Coronary artery (tissue), 2 donors: Measurements from ENCODE around the gene SLC9C2.

Source experiments
- DNase-seq: peaks from one replicate; pipeline ENCODE4 v3.0.0-alpha.2; 2017; ENCODE audit warnings: low spot score
- H3K27ac ChIP-seq, 2 donors: fragments of 200-600 bp; sonication (generic); one replicate each; pipeline ENCODE4 v1.5.1; 2016 to 2019
- H3K4me3 ChIP-seq: fragments of 200-600 bp; sonication (generic); 2 replicates; pipeline ENCODE4 v1.5.1; 2016; ENCODE audit warnings: mild to moderate bottlenecking, moderate library complexity
- TF ChIP-seq, protein P1 (sequence below): fragments of 200-600 bp; sonication (generic); IDR thresholded peaks from one replicate; pipeline ENCODE4 v1.5.1; 2019; ENCODE audit warnings: antibody characterized with exemption

The SLC9C2 gene

GRCh38 chr1:173555651-173556305, 47.1 kb downstream of the SLC9C2 start:
- DNase-seq: no peak
- TF ChIP-seq, protein P1, sequence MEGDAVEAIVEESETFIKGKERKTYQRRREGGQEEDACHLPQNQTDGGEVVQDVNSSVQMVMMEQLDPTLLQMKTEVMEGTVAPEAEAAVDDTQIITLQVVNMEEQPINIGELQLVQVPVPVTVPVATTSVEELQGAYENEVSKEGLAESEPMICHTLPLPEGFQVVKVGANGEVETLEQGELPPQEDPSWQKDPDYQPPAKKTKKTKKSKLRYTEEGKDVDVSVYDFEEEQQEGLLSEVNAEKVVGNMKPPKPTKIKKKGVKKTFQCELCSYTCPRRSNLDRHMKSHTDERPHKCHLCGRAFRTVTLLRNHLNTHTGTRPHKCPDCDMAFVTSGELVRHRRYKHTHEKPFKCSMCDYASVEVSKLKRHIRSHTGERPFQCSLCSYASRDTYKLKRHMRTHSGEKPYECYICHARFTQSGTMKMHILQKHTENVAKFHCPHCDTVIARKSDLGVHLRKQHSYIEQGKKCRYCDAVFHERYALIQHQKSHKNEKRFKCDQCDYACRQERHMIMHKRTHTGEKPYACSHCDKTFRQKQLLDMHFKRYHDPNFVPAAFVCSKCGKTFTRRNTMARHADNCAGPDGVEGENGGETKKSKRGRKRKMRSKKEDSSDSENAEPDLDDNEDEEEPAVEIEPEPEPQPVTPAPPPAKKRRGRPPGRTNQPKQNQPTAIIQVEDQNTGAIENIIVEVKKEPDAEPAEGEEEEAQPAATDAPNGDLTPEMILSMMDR: no peak
- Histone ChIP-seq H3K4me3 (no peak overlapping the region), H3K27ac (no peak overlapping the region)

DNA sequence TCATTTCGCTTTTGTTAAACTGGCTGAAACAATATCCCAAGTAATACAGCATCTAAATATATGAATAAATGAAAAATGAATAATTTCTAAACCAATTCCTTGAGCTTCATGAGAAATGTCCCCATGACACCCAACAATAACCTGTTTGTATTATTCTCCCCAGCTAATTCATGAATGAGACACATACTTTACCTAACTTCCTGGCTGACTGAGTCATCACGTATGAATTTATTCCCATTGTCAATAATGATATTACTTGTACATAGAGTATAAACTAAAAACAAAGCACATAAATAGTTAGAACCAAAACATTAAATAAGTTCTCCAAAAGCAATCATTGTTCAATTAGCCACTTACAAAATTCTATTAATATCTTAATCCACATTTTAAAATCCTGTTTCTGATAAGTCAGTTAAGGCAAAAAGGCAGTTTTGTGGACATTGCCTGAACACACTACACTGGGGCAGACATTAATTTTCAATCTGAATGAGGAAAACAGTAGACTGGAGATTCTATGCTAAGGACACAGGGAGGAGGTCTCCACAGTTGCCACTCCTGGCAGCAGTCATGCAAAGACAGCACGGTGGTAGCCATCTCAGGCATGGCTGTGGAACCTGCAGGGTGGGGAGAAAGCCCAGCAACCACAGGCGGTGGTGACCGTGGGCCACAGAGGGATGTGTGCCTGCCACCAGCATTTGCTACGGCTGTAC, 48.2 kb downstream of the SLC9C2 start:
- TF ChIP-seq, protein P1: no peak
- DNase-seq: no peak
- no peak overlapping the region for H3K27ac ChIP-seq
- no peak overlapping the region for H3K4me3 ChIP-seq

DNA sequence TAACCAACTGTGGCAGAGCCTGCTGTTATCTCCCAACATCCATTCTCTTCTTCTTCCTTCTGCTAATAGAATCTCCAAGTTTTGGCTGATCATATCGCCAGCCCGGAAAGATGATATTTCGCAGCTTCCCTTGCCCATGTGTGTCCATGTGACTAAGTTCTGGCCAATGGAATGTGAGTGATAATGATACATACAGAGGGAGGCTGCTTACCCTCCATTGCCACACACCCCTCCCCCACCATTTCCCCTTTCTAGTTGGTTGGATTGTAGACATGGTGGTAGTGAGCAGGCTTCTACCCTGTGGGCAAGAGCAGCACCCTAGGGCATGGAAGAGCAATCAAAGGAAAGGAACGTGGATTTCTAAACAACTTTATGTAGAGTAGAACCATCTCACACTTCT, 48.8 kb downstream of the SLC9C2 start:
- no peak for DNase-seq
- Histone ChIP-seq H3K4me3 (no peak overlapping the region), H3K27ac (no peak overlapping the region)
- TF ChIP-seq, protein P1: no peak

- Histone ChIP-seq H3K4me3 (no peak overlapping the region), H3K27ac (no peak overlapping the region)
- TF ChIP-seq, protein P1: no peak
- no peak for DNase-seq
These were observed 49.6 kb downstream of the SLC9C2 start for GRCh38 chr1:173553312-173553711.

DNA sequence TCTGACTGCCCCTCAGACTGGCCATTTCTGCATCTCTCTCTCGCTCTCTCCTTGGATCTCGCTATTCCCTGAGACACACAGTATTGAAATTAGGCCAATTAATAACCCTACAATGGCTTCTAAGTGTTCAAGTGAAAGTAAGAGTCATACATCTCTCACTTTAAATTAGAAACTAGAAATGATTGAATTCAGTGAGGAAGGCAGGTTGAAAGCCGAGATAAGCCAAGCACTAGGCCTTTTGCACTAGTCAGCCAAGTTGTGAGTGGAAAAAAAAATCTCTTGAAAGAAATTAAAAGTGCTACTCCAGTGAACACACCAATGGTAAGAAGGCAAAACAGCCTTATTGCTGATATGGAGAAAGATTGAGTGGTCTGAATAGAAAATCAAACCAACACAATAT, 51.2 kb downstream of the SLC9C2 start:
- TF ChIP-seq, protein P1: no peak
- no peak overlapping the region for H3K4me3 ChIP-seq
- no peak overlapping the region for H3K27ac ChIP-seq
- no peak for DNase-seq

- TF ChIP-seq, protein P1: no peak
- Histone ChIP-seq H3K4me3 (no peak overlapping the region), H3K27ac (no peak overlapping the region)
- DNase-seq: no peak
These were observed 53.1 kb downstream of the SLC9C2 start for GRCh38 chr1:173549813-173550212.

GRCh38 chr1:173545688-173546087, 57.2 kb downstream of the SLC9C2 start:
- TF ChIP-seq, protein P1: no peak
- Histone ChIP-seq H3K27ac (no peak overlapping the region), H3K4me3 (no peak overlapping the region)
- DNase-seq: no peak
